Endothelial cell of hepatic sinusoid (primary cell): Measurements from ENCODE around the gene SSU72.

Source experiments
- in situ Hi-C: cut with HindIII; loops from 2 replicates; pipeline ENCODE4 v1.10.0; 2017; ENCODE audit warnings: low sequenced_read_pairs

The SSU72 gene

DNA sequence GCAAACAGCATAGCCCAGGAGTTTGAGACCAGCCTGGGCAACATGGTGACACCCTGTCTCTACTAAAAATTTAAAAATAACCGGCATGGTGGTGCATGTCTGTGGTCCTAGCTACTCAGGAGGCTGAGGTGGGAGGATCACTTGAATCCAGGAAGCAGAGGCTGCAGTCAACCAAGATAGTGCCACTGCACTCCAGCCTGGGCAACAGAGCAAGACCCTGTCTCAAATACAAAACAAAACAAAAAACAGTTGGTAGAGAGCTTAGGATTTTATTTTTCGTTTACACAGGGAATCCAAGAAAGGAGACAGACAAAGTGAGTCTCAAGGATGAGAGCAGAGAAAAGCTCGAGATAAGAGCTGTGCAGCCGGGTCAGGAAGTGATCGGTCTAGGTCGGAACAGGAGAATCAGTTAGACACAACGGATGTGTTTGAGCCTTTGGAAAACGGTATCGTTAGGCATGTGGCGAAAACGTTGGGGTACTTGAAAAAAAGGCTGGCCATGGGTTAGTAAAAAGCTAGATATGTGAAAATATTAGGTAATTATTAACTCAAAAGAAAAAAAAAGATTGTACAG, 38.9 kb upstream of the SSU72 start:
- in situ Hi-C loops = no loop called here

DNA sequence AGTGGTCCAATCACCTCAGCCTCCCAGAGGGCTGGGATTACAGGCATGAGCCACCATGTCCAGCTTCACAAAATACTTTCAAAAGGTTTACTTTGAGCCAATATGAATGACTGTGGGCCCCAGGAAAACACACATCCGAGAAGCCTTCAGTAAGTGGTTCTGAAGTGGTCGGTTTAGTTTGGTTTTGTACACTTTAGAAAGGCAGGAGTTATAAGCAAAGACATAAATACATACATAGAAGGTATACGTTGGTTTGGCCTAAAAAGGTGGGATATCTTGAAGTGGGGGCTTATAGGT, 37.4 kb upstream of the SSU72 start:
- in situ Hi-C loops = no loop called here

GRCh38 chr1:1610796-1611195, 36.1 kb upstream of the SSU72 start:
- in situ Hi-C loops = no loop called here

- in situ Hi-C loops = no loop called here
Observed at GRCh38 chr1:1609822-1610485, 35.3 kb upstream of the SSU72 start.

DNA sequence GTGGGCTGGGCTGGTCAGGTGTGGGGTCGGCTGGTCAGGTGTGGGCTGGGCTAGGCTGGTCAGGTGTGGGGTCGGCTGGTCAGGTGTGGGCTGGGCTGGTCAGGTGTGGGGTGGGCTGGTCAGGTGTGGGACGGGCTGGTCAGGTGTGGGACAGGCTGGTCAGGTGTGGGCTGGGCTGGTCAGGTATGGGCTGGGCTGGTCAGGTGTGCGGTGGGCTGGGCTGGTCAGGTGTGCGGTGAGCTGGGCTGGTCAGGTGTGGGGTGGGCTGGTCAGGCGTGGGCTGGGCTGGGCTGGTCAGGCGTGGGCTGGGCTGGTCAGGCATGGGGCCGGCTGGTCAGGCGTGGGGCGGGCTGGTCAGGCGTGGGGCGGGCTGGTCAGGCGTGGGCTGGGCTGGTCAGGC, 31.6 kb upstream of the SSU72 start:
- in situ Hi-C loops = no loop called here

DNA sequence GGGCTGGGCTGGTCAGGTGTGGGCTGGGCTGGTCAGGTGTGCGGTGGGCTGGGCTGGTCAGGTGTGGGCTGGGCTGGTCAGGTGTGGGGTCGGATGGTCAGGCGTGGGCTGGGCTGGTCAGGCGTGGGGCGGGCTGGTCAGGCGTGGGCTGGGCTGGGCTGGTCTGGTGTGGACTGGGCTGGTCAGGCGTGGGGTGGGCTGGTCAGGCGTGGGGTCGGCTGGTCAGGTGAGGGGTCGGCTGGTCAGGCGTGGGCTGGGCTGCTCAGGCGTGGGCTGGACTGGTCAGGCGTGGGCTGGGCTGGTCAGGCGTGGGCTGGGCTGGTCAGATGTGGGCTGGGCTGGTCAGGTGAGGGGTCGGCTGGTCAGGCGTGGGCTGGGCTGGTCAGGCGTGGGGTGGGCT, 31.1 kb upstream of the SSU72 start:
- in situ Hi-C loops = no loop called here

DNA sequence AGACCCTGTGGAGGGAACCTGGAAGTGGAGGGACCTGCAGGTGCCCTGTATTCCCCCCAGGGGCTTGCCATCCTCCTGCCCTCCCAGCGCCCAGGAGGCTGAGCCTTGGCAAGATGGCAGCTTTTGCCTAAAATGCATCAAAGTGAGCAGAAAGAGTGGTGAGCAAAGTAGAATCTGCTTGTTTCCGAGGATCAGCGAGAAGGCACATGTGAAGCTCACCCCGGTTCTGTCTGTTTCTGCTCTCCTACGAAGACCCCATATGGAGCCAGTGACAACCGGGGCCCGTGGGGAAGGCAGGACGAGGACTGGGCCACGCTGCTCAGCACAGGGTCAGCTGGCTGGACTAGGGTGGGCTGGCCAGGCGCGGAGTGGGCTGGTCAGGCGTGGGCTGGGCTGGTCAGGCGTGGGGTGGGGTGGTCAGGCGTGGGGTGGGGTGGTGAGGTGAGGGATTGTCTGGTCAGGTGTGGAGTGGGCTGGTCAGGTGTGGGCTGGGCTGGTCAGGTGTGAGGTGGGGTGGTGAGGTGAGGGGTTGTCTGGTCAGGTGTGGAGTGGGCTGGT, 30.4 kb upstream of the SSU72 start:
- in situ Hi-C loops = no loop called here

- in situ Hi-C loops = no loop called here
Observed at GRCh38 chr1:1604374-1605033, 29.8 kb upstream of the SSU72 start.

- in situ Hi-C loops = no loop called here
Observed at GRCh38 chr1:1603671-1604373, 29.2 kb upstream of the SSU72 start.

DNA sequence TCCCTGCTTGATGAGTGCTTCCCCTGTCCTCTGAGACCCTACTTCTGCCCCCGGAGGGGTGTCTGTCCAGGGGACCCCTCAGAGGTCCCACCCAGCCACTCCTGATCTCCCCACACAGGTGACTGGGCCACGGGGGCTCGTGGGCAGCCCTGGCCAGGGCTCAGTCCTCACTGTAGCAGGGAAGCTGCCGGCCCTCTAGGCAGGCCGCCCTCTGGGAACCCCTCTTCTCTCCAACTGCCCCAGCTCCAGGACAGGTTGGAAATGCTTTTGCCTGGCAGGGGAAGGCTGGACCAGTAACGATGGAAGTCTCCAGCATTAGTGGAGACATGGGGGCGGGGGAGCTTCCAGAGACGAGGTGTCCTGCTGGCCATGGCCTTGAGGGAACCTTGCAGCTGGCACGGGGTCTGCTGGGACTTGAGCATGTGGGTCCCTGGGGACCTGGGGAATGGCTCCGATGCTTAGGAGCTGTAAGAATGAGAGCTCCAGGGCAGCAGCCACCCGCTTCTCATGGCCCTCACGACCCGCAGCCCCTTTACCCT, 28.4 kb upstream of the SSU72 start:
- in situ Hi-C loops = no loop called here

- in situ Hi-C loops = no loop called here
Observed at GRCh38 chr1:1602304-1602967, 27.8 kb upstream of the SSU72 start.

DNA sequence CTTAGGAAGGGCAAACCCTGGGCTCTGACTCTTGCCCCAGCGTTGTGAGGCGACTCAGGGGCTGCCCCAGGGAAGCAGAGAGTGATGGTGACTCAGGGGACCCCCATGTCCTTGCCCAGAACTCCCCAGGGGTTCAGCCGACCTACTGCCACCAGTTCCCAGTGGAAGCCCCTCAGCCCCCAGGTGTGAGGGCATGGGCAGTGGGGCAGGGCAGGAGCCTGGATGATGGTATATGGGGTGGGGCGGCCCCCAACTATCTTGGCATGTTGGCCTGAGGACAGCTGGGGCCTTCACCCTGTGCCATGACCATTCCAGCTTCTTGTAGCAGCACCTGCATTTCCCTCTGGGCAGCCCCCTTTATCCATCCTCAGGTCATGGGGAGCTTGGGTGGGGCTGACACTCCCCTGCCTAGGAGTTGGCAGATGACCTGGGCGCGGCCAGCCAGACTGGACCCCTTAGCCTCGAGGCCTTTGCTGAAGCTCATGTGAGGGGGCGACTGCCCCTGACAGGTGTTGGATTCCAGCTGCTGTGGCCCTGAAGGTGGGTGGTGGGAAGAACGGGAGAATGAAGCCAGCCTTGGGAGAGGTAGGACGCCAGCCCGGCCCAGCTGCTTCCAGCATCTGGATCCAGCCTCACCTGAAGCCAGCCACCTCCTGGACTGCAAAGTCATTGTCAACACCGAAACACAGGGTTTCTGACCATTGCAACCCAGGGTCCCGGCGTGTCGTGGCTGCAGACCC, 27.1 kb upstream of the SSU72 start:
- in situ Hi-C loops = no loop called here

GRCh38 chr1:1600861-1601563, 26.3 kb upstream of the SSU72 start:
- in situ Hi-C loops = no loop called here

GRCh38 chr1:1599935-1600860, 25.5 kb upstream of the SSU72 start, which contains the start of gene FNDC10:
Gene FNDC10, minus strand, starts transcription at chr1:1600135. Its CDS starts 120 bp downstream, at chr1:1600015.
- in situ Hi-C loops = no loop called here

DNA sequence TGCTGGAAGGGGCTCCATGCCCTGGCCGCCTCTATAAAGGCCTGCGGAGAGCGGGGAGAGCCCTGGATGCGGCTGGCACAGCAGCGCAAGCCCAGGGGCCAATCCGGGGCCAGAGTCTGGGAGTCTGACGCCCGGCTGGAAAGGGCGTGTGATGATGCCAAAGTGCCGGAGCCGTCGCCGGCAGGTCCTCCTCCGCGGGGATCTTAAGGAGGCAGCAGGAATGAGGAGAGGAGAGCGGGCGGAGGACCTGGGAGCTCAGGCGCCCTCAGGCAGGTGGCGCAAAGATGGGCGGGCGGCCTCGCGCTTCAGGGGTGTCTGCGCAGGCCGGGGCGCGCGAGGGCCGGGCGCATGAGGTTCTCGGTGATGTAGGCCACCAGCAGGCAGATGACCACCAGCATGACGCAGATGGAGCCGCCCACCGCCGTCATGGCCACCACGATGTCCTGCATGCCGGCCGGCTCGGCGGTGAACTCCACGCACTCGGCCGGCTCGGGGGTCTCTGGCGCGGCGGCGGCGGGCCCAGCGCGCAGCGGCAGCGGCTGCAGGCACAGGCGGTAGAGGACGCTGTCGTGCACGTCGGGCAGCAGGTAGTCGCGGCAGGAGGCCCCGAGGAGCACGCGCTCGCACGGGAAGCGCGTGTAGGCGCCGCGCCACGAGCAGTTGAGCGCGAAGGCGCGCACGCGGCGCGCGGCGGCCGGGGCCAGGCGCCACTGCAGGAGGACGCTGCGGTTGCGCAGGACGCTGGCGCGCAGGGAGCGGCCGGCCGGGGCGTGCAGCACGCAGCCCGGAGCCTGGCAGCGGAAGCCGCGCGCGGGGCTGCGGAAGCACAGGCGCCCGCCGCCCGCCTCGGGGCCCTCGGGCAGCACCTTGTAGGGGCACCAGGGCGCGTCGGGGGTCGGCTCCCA, 24.6 kb upstream of the SSU72 start:
- in situ Hi-C loops = no loop called here

DNA sequence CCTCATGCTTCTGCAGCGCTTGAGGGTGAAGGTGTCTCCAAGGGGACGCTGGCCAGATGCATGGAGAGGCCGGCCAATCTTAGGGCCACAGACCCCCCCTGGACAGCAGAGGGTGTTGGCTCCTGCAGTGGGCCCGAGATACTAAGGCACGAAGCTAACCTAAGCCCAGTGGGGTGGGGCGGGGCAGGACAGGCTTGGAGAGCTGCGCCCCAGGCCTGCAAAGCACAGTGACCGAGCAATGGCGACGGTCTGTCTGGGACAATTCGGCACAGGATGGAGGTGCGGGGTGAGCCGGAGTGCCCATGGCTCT, 24.0 kb upstream of the SSU72 start:
- in situ Hi-C loops = no loop called here

- in situ Hi-C loops = no loop called here
Observed at GRCh38 chr1:1598051-1598719, 23.5 kb upstream of the SSU72 start.
